Left ventricle myocardium inferior (tissue), 1 donor: Measurements from ENCODE around the gene RINT1. TPM values are rescaled to one million over a fixed set of nuclear protein-coding genes. Genes with fewer than 3 reads are reported as not detected.
A peak's percentile ranks its signal among the peaks of the same experiment; 100 is the strongest.

Experiments used
- DNase-seq: peaks from one replicate; pipeline ENCODE4 v3.0.0-alpha.2; 2020
- H3K27ac ChIP-seq: fragments of 200-600 bp; replicated peaks from 2 replicates; pipeline ENCODE4 v1.8.0; 2021
- H3K27me3 ChIP-seq: fragments of 200-600 bp; 2 replicates; pipeline ENCODE4 v1.8.0; 2021; ENCODE audit warnings: low read depth
- H3K36me3 ChIP-seq: fragments of 200-600 bp; 2 replicates; pipeline ENCODE4 v1.8.0; 2021
- H3K4me1 ChIP-seq: fragments of 200-600 bp; 2 replicates; pipeline ENCODE4 v1.8.0; 2021
- H3K4me3 ChIP-seq: fragments of 200-600 bp; 2 replicates; pipeline ENCODE4 v1.8.0; 2021; ENCODE audit warnings: mild to moderate bottlenecking, moderate library complexity
- H3K9me3 ChIP-seq: fragments of 200-600 bp; replicated peaks from 2 replicates; pipeline ENCODE4 v1.8.0; 2021
- intact Hi-C: fragments of 100-400 bp; cut with micrococcal nuclease; formaldehyde crosslinking; loops from one replicate; pipeline ENCODE4 v1.11.0; 2022
- total RNA-seq: library from RNA; stranded (reverse); fragmentation: NEBNext Ultra II Directional; extraction: Animal tissue kit (Norgen Biotek cat#: 25700); gene quantifications from one replicate; pipeline ENCODE4 v1.2.1, GENCODE V29; 2021
- TF ChIP-seq, protein P1 (sequence below): fragments of 200-600 bp; IDR thresholded peaks from 2 replicates; pipeline ENCODE4 v1.8.0; 2021; ENCODE audit warnings: antibody characterized with exemption, mild to moderate bottlenecking, borderline replicate concordance
- donor health status: DM: no; HTN: yes; CAD: no; lungs with severe emphysema.

The RINT1 gene
- total RNA-seq, 1 donor from 2014 or later: 12.9 TPM

DNA sequence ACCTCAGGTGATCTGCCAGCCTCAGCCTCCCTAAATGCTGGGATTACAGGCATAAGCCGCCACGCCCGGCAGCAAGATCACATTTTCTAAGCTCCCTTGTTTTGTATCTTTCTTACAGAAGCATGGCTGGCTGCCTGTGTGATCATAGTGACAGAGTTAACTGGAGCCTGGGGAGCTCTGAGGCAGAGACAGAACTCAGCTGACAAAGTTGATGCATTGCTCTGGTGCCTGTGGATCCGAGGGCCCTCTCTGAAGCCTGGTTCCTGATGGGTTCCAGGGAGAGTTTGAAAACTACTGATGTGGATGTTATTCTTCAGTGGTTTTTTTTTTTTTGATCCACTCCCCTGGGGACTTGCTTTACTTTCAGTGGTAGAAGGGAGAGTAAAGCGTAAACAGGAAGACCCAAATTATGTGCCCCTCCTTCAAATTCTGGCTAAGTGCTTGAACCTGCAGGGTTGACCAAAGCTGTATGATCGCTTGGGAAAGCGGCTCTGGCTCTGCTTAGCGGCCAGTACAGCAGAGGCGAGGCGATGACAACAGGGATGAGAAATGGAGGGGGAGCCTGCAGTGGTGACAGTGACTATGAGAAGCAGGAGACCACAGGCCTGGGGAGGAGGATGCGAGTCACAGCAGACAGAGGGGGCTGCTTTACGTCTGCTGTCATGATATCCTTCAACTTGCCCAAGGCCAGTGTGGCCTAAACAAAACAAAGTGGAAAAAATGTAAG lies 56.1 kb downstream of the RINT1 start:
- Histone ChIP-seq H3K27ac (no peak overlapping the region), H3K36me3 (no peaks in the 10 kb centered on the region), H3K27me3 (no peaks in the 10 kb centered on the region), H3K9me3 (peaks cover 14% of the 10 kb centered on the region), H3K4me1 (peaks cover 6% of the 10 kb centered on the region), H3K4me3 (no peak overlapping the region)
- TF ChIP-seq, protein P1, sequence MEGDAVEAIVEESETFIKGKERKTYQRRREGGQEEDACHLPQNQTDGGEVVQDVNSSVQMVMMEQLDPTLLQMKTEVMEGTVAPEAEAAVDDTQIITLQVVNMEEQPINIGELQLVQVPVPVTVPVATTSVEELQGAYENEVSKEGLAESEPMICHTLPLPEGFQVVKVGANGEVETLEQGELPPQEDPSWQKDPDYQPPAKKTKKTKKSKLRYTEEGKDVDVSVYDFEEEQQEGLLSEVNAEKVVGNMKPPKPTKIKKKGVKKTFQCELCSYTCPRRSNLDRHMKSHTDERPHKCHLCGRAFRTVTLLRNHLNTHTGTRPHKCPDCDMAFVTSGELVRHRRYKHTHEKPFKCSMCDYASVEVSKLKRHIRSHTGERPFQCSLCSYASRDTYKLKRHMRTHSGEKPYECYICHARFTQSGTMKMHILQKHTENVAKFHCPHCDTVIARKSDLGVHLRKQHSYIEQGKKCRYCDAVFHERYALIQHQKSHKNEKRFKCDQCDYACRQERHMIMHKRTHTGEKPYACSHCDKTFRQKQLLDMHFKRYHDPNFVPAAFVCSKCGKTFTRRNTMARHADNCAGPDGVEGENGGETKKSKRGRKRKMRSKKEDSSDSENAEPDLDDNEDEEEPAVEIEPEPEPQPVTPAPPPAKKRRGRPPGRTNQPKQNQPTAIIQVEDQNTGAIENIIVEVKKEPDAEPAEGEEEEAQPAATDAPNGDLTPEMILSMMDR: no peak
- DNase-seq: no peak
- intact Hi-C loops: no loop called here

GRCh38 chr7:105589356-105590077 lies 57.5 kb downstream of the RINT1 start:
- TF ChIP-seq, protein P1: peak; percentile 62
- DNase-seq: peak; percentile 16
- peaks cover 6% of the 10 kb centered on the region for H3K4me1 ChIP-seq
- H3K36me3 ChIP-seq: no peaks in the 10 kb centered on the region
- H3K27me3 ChIP-seq: no peaks in the 10 kb centered on the region
- intact Hi-C loops: no loop called here
- no peak overlapping the region for H3K4me3 ChIP-seq
- no peak overlapping the region for H3K27ac ChIP-seq
- peaks cover 3% of the 10 kb centered on the region for H3K9me3 ChIP-seq

DNA sequence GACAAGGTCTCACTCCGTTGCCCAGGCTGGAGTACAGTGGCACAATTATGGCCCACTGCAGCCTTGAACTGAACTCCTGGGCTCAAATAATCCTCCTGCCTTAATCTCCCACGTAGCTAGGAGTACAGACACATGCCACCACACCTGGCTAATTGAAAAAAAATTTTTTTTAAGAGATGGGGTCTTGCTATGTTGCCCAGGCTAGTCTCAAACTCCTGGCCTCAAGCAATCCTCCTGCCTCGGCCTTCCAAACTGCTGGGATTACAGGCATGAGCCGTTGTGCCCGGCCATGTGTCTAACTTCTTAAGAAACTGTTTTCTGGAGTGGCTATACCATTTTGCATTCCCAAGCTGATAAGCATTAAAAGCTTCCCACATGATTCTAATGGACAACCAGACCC lies 58.8 kb downstream of the RINT1 start:
- H3K4me1 ChIP-seq: peaks cover 6% of the 10 kb centered on the region
- no peaks in the 10 kb centered on the region for H3K9me3 ChIP-seq
- no peak for DNase-seq
- no peak overlapping the region for H3K4me3 ChIP-seq
- H3K27ac ChIP-seq: no peak overlapping the region
- no peaks in the 10 kb centered on the region for H3K27me3 ChIP-seq
- TF ChIP-seq, protein P1: no peak
- no peaks in the 10 kb centered on the region for H3K36me3 ChIP-seq
- intact Hi-C loops: no loop called here

GRCh38 chr7:105591522-105591921 lies 59.5 kb downstream of the RINT1 start:
- TF ChIP-seq, protein P1: no peak
- DNase-seq: no peak
- Histone ChIP-seq H3K27me3 (no peaks in the 10 kb centered on the region), H3K4me3 (no peak overlapping the region), H3K9me3 (no peaks in the 10 kb centered on the region), H3K27ac (no peak overlapping the region), H3K4me1 (peaks cover 6% of the 10 kb centered on the region), H3K36me3 (no peaks in the 10 kb centered on the region)
- intact Hi-C loops: no loop called here

DNA sequence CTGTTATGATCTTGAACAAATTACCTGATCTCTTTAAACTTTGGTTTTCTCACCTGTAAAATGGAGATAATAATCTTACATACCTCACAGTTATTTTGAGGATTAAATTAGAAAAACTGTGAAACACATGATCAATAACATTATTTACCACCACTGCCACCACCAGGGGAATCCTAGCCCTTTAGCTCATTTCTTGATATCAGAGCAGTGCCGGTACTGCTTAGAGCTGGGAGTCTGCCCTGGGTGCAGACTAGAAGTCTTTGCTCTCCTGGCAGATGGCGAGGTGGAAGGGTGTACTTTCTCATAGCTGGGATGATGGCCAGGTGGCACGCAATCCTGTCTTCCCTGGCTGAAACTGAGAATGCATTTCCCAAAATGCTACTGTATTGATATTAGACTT lies 62.0 kb downstream of the RINT1 start:
- TF ChIP-seq, protein P1: no peak
- DNase-seq: no peak
- Histone ChIP-seq H3K4me3 (no peak overlapping the region), H3K36me3 (no peaks in the 10 kb centered on the region), H3K4me1 (peaks cover 4% of the 10 kb centered on the region), H3K27ac (no peak overlapping the region), H3K27me3 (peaks cover 5% of the 10 kb centered on the region), H3K9me3 (no peaks in the 10 kb centered on the region)
- intact Hi-C loops: no loop called here
